Embryonic facial prominence (tissue), 1 donor: ENCODE results near the gene ZNF550.
"Not testable (repeated sequence)": the region's sequence is repeated elsewhere in the genome, so short reads cannot be mapped to it uniquely, and the experiment has no call there.

Experiments used
- DNase-seq: peaks from one replicate; pipeline ENCODE4 v3.0.0-alpha.2; 2016; ENCODE audit errors: extremely low spot score

The ZNF550 gene

GRCh38 chr19:57527136-57527881 lies 32.4 kb downstream of the ZNF550 start, which contains the start of gene ZNF549:
TSS of gene ZNF549 (plus strand) at chr19:57527356. CDS start at chr19:57527574, 218 bp downstream.
- peak; percentile 86 for DNase-seq

- not testable (repeated sequence) for DNase-seq
Observed at GRCh38 chr19:57518021-57518420, 41.6 kb downstream of the ZNF550 start.

- DNase-seq = no peak
Observed at GRCh38 chr19:57515255-57515654, 44.4 kb downstream of the ZNF550 start.

- no peak for DNase-seq
Observed at GRCh38 chr19:57512845-57513244, 46.8 kb downstream of the ZNF550 start.

GRCh38 chr19:57511484-57511883 lies 48.2 kb downstream of the ZNF550 start:
- DNase-seq = no peak

GRCh38 chr19:57506163-57506562 lies 53.5 kb downstream of the ZNF550 start:
- no peak for DNase-seq

GRCh38 chr19:57500400-57500799 lies 59.3 kb downstream of the ZNF550 start:
- DNase-seq = not testable (repeated sequence)

GRCh38 chr19:57499680-57500395 lies 59.8 kb downstream of the ZNF550 start, which contains the start of gene ZNF773:
TSS of gene ZNF773 (plus strand) at chr19:57499938. CDS start at chr19:57500081, 143 bp downstream.
- DNase-seq = peak; percentile 83

- not testable (repeated sequence) for DNase-seq
Observed at GRCh38 chr19:57499332-57499679, 60.4 kb downstream of the ZNF550 start.

GRCh38 chr19:57488299-57488644 lies 71.4 kb downstream of the ZNF550 start:
- not testable (repeated sequence) for DNase-seq

GRCh38 chr19:57487477-57488298 lies 72.0 kb downstream of the ZNF550 start, which contains the start of gene ZNF419:
TSS of gene ZNF419 (plus strand) at chr19:57487750. CDS start at chr19:57487951, 201 bp downstream.
- peak; percentile 77 for DNase-seq
